AG08396 (cell line): ENCODE data around the gene CLEC4F.

Experiments
- DNase-seq: peaks from one replicate; pipeline ENCODE4 v3.0.0; 2012; ENCODE audit warnings: low spot score, mixed read lengths

Gene CLEC4F

GRCh38 chr2:70820499-70820898 lies at the start of gene CLEC4F:
Gene CLEC4F, minus strand, starts transcription at chr2:70820599. Its CDS starts 76 bp downstream, at chr2:70820523.
- no peak for DNase-seq

- no peak for DNase-seq
Observed at GRCh38 chr2:70868970-70869369, 48.6 kb upstream of the CLEC4F start.

GRCh38 chr2:70861777-70862625 lies 41.6 kb upstream of the CLEC4F start:
- peak; percentile 89 for DNase-seq

GRCh38 chr2:70855667-70856066 lies 35.3 kb upstream of the CLEC4F start:
- no peak for DNase-seq

- DNase-seq, result no peak
Observed at GRCh38 chr2:70854411-70854810, 34.0 kb upstream of the CLEC4F start.

- DNase-seq, result no peak
Observed at GRCh38 chr2:70852824-70853223, 32.4 kb upstream of the CLEC4F start.

- no peak for DNase-seq
Observed at GRCh38 chr2:70851704-70852103, 31.3 kb upstream of the CLEC4F start.

GRCh38 chr2:70850925-70851324 lies 30.5 kb upstream of the CLEC4F start:
- no peak for DNase-seq

- DNase-seq, result no peak
Observed at GRCh38 chr2:70842401-70842800, 22.0 kb upstream of the CLEC4F start.

- DNase-seq, result no peak
Observed at GRCh38 chr2:70837980-70838925, 17.9 kb upstream of the CLEC4F start.

- DNase-seq, result no peak
Observed at GRCh38 chr2:70835643-70836042, 15.2 kb upstream of the CLEC4F start, which contains the start of gene CD207. Gene CD207, minus strand, starts transcription at chr2:70835816. Its CDS starts 40 bp downstream, at chr2:70835776.

GRCh38 chr2:70834881-70835280 lies 14.5 kb upstream of the CLEC4F start:
- no peak for DNase-seq

- DNase-seq, result no peak
Observed at GRCh38 chr2:70834106-70834505, 13.7 kb upstream of the CLEC4F start.

- DNase-seq, result no peak
Observed at GRCh38 chr2:70833246-70833645, 12.8 kb upstream of the CLEC4F start.

GRCh38 chr2:70832386-70832785 lies 12.0 kb upstream of the CLEC4F start:
- no peak for DNase-seq

- no peak for DNase-seq
Observed at GRCh38 chr2:70831861-70832260, 11.5 kb upstream of the CLEC4F start.

GRCh38 chr2:70830366-70830765 lies 10.0 kb upstream of the CLEC4F start:
- no peak for DNase-seq

- DNase-seq, result no peak
Observed at GRCh38 chr2:70829916-70830315, 9.5 kb upstream of the CLEC4F start.

- no peak for DNase-seq
Observed at GRCh38 chr2:70828914-70829824, 8.8 kb upstream of the CLEC4F start.

GRCh38 chr2:70828115-70828514 lies 7.7 kb upstream of the CLEC4F start:
- no peak for DNase-seq

GRCh38 chr2:70827388-70827787 lies 7.0 kb upstream of the CLEC4F start:
- DNase-seq, result no peak
